Measurements from ENCODE around the gene CES4A. TPM values are rescaled to one million over a fixed set of nuclear protein-coding genes. Genes with fewer than 3 reads are reported as not detected.
"Not testable (repeated sequence)": the region's sequence is repeated elsewhere in the genome, so short reads cannot be mapped to it uniquely, and the experiment has no call there.

CES4A gene
- total RNA-seq, 1 donor from 2014 or later: 0.11 TPM

DNA sequence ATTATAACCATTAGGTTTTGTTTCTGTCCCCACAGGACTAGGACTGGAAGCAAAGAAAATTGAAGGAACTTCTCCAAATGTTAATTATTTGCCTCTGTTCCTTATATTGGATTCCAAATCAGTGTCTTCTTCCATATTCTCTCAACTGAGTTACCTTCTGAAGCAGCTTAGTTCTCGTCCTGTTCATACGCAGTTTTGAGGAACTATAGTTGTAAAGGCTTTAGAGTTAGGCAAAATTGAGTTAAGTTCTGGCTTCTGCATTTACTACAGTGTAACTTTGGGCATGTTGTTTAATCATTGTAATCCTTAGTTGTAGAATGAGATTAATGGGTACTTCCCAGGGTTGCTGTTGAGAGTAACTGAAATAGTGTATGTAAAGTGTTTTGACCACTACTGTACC, 51.8 kb downstream of the CES4A start:
- no peak for DNase-seq (ENCODE audit: low spot score in 2 of 2)
- Histone ChIP-seq H3K9me3 (no peaks in the 10 kb centered on the region), H3K27ac (no peak overlapping the region), H3K36me3 (peaks cover 4 to 7% of the 10 kb centered on the region in 2 donors), H3K27me3 (no peaks in the 10 kb centered on the region), H3K4me1 (peaks cover 0 to 2% of the 10 kb centered on the region in 2 donors), H3K4me3 (no peak overlapping the region)
- TF ChIP-seq, protein P1, sequence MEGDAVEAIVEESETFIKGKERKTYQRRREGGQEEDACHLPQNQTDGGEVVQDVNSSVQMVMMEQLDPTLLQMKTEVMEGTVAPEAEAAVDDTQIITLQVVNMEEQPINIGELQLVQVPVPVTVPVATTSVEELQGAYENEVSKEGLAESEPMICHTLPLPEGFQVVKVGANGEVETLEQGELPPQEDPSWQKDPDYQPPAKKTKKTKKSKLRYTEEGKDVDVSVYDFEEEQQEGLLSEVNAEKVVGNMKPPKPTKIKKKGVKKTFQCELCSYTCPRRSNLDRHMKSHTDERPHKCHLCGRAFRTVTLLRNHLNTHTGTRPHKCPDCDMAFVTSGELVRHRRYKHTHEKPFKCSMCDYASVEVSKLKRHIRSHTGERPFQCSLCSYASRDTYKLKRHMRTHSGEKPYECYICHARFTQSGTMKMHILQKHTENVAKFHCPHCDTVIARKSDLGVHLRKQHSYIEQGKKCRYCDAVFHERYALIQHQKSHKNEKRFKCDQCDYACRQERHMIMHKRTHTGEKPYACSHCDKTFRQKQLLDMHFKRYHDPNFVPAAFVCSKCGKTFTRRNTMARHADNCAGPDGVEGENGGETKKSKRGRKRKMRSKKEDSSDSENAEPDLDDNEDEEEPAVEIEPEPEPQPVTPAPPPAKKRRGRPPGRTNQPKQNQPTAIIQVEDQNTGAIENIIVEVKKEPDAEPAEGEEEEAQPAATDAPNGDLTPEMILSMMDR (IDR thresholded peaks at IDR 0.05): no peak
- intact Hi-C loops (cut with DNase I): no loop called here

DNA sequence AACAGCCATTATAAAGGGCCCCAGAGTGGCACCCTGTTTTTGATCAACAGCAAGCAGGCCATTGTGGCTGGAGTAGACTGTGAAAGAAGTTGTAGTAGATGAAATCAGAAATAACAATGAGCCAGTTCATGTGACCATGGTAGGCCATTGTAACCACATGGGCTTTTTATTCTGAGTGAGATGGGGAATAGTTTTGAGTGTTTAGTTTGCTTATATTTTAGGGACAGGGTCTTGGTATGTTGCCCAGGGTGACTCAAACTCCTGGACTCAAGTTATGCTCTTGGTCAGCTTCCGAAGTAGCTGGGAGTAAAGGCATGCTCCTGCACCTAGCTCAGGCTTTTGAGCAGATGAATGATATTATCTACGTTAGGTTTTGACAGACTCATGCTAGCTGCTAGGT, 52.5 kb downstream of the CES4A start:
- H3K27me3 ChIP-seq: no peaks in the 10 kb centered on the region
- DNase-seq (ENCODE audit: low spot score in 2 of 2): no peak
- H3K27ac ChIP-seq: no peak overlapping the region
- H3K9me3 ChIP-seq: no peaks in the 10 kb centered on the region
- peaks cover 4 to 8% of the 10 kb centered on the region in 2 donors for H3K36me3 ChIP-seq
- peaks cover 0 to 2% of the 10 kb centered on the region in 2 donors for H3K4me1 ChIP-seq
- TF ChIP-seq, protein P1 (IDR thresholded peaks at IDR 0.05): no peak
- H3K4me3 ChIP-seq: no peak overlapping the region
- intact Hi-C loops (cut with DNase I): no loop called here

DNA sequence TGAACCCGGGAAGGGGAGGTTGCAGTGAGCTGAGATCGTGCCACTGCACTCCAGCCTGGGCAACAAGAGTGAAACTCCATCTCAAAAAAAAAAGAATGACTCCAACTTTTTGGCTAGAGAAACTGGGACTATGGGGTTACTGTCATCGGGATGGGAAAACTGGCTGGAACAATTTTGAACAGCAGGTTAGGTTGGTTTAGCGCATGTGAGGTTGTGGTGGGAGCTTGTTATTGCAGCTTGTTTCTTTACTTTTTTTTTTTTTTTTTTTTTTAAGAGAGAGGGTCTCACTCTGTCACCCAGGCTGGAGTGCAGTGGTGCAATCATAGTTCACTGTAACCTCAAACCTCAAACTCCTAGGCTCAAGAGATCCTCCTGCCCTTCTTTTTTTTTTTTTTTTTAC, 53.1 kb downstream of the CES4A start:
- H3K27ac ChIP-seq; H3K27me3 ChIP-seq; H3K4me3 ChIP-seq; DNase-seq (ENCODE audit: low spot score in 2 of 2); H3K4me1 ChIP-seq; H3K9me3 ChIP-seq; intact Hi-C loops (cut with DNase I): not testable (repeated sequence)
- peaks cover 4 to 11% of the 10 kb centered on the region in 2 donors for H3K36me3 ChIP-seq

DNA sequence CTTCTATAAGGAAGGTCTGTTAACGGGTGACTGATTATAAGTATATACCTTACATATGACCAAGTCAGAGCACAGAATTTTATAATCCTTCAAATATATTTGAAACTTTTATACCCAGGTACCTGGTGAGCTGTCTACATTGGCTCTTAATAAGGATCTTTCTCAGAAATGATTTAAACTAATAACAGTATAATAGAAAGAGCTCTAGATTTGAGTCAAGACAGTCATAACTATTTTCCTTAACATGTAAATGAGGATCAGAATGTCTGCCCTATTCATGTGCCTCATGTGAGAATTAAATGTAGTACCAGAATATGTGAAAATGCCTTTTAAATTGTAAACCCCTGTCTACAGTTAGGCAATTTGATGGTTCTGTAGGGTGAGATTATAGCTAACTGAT, 55.0 kb downstream of the CES4A start:
- H3K4me1 ChIP-seq: peaks cover 0 to 2% of the 10 kb centered on the region in 2 donors
- H3K36me3 ChIP-seq: peaks cover 0 to 4% of the 10 kb centered on the region in 2 donors
- no peak overlapping the region for H3K27ac ChIP-seq
- intact Hi-C loops (cut with DNase I): no loop called here
- no peak overlapping the region for H3K4me3 ChIP-seq
- no peak for DNase-seq (ENCODE audit: low spot score in 2 of 2)
- TF ChIP-seq, protein P1 (IDR thresholded peaks at IDR 0.05): no peak
- no peaks in the 10 kb centered on the region for H3K27me3 ChIP-seq
- H3K9me3 ChIP-seq: no peaks in the 10 kb centered on the region

DNA sequence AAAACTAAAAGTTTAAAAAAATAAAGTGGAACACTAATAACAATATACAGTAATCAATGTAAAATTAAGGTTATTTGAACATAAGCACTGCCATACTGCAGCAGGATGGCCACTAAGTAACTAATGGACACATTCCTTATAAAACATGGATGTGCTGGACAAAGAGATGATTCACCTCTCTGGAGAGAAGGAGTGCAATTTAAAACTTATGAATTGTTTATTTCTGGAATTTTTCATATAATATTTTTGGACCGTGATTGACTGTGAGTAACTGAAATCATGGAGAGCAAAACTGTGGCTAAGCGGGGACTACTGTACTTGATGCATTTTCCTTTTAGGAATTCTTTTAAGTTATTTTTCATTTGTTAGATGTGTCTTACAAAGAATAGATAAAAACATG, 62.4 kb downstream of the CES4A start:
- TF ChIP-seq, protein P1 (IDR thresholded peaks at IDR 0.05): no peak
- H3K27me3 ChIP-seq: no peaks in the 10 kb centered on the region

DNA sequence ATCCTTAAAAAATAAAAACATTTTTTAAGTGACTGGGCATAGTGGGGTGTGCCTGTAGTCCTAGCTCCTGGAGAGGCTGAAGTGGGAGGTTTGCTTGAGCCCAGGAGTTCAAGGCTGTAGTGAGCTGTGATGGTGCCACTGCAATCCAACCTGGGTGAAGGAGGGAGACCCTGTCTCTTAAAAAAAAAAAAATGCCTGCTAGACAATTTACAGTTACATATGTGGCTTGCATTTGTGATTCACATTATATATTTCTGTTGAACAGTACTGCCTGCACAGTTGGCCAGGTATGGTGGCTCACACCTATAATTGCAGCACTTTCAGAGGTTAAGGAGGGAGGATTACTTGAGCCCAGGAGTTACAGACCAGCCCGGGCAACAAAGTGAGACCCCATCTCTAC, 64.0 kb downstream of the CES4A start:
- no peak overlapping the region for H3K4me3 ChIP-seq
- no peaks in the 10 kb centered on the region for H3K9me3 ChIP-seq
- no peaks in the 10 kb centered on the region for H3K4me1 ChIP-seq
- DNase-seq (ENCODE audit: low spot score in 2 of 2): no peak
- H3K36me3 ChIP-seq: peaks cover 0 to 3% of the 10 kb centered on the region in 2 donors
- no peaks in the 10 kb centered on the region for H3K27me3 ChIP-seq
- no peak overlapping the region for H3K27ac ChIP-seq
- TF ChIP-seq, protein P1 (IDR thresholded peaks at IDR 0.05): no peak
- intact Hi-C loops (cut with DNase I): no loop called here

More for the DNA sequence above, 62.4 kb downstream of the CES4A start:
- Histone ChIP-seq H3K4me1 (no peaks in the 10 kb centered on the region), H3K9me3 (no peaks in the 10 kb centered on the region), H3K4me3 (no peak overlapping the region), H3K36me3 (peaks cover 3 to 4% of the 10 kb centered on the region in 2 donors), H3K27ac (no peak overlapping the region)
- intact Hi-C loops (cut with DNase I): no loop called here
- DNase-seq (ENCODE audit: low spot score in 2 of 2): no peak

Data from ascending aorta (tissue), 2 donors.